ENCODE data around the gene NUB1.

DNA sequence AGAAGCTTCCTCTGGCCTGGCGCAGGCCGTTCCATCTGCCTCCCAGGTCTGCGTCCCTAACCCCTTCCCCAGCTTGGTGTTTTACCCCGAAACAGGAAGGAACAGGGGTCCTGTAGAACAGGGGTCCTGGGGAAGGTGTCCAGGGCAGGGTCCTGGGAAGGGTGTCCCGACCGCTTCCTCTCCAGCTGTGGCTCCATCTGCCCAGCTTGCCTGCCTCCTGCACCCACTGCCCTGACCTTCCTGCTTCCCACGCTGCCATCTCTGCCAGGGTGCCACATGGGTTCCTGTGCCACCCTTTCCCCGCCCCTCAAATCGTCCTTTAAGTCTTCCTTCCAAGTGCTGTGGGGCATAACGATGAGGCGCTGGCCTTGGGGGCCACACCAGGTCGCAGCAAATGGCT is 35.8 kb downstream of the NUB1 start:
- TF ChIP-seq ZNF274 (IDR thresholded peaks at IDR 0.05; ENCODE audit: low read depth, low read length), result no peak
- no peak for TF ChIP-seq SUZ12 (IDR thresholded peaks at IDR 0.05; ENCODE audit: extremely low read depth, insufficient read depth, insufficient read length)
- no peak for TF ChIP-seq YY1 (IDR thresholded peaks at IDR 0.05; ENCODE audit: insufficient read depth, insufficient read length)

Measured in NT2/D1 (cell line).